HG03097 (cell line): ENCODE measurements around the gene CACNG3.
"Not testable (repeated sequence)": the region's sequence is repeated elsewhere in the genome, so short reads cannot be mapped to it uniquely, and the experiment has no call there.

Experiments
- ATAC-seq: cut with Tn5 transposase; IDR thresholded peaks from one replicate; pipeline ENCODE4 v1.9.1; 2021; ENCODE audit not compliant: unreplicated experiment, low FRiP score

CACNG3 gene

DNA sequence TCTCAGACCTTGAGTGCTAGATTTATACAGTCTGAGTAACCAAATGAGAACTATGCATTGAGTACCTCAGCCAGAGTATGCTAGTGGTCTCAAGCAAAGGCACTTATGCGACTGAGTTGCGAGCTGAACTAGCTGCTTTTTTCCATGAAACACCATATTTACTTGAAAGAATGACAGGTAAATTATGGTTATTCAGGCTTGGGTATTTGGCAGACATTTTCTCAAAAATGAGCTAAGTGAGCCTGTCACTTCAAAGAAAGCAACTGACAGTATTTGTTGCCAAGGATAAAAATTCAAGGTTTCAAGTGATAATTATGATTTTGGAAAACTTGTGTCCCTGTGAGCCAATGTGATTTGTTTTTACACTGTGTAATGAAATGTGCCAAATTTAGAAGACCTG is 19.3 kb downstream of the CACNG3 start:
- no peak for ATAC-seq

DNA sequence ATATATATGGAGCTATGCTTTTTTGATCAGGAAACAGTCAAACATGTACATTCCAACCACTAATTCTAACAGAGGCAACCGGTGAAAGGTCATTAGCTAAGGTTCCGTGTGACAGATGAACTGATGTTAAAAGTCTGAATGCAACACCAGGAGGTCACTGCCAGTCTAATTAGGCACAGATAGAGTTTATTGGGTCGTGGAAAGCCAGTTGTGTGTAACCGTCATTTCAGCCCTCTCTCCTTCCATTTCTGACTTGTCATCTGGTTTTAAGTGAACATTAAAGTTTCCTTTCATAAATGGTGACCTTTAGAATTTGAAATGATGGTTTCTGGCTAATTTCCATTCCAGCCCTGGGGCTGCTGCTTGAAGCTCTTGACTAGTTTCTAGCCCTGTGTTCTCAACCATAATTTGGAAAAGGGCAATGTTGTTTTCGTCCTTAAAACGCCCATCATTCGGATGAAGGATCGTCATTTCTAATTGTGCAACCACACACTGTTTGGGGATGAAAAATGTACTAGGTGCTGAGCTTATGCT is 23.9 kb downstream of the CACNG3 start:
- ATAC-seq, result no peak

DNA sequence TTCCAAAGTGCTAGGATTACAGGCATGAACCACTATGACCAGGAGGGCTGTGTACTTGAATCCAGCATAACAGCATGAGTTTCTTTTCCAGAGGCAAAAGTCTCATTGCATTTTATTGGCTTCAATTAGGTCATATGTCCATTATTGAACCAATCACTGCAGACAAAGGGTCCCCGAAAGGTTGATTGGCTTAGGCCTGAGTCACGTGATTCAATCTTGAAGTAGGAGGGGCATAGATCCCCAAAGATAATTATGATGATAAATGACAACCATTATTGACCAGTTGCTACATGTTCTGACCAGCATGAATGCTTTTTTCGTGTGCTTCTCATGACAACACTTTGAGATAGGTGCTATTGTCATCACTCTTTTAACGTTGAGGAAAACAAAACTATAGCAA is 25.3 kb downstream of the CACNG3 start:
- ATAC-seq, result no peak

DNA sequence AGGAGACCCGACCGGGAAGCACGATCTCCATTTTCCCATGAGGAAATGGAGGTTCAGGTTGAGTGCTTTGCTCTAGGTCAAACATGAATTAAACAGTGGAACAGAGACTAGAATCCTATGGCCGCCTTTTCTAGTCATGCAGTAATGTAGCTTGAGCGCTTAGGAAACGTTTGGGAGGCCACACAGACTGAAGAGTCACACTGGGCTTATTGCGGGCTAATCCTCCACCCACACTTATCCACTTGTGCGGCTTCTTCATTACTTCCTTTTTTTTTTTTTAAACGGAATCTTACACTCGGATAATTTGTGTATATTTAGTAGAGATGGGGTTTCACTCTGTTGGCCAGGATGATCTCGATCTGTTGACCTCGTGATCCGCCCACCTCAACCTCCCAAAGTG is 26.0 kb downstream of the CACNG3 start:
- no peak for ATAC-seq

DNA sequence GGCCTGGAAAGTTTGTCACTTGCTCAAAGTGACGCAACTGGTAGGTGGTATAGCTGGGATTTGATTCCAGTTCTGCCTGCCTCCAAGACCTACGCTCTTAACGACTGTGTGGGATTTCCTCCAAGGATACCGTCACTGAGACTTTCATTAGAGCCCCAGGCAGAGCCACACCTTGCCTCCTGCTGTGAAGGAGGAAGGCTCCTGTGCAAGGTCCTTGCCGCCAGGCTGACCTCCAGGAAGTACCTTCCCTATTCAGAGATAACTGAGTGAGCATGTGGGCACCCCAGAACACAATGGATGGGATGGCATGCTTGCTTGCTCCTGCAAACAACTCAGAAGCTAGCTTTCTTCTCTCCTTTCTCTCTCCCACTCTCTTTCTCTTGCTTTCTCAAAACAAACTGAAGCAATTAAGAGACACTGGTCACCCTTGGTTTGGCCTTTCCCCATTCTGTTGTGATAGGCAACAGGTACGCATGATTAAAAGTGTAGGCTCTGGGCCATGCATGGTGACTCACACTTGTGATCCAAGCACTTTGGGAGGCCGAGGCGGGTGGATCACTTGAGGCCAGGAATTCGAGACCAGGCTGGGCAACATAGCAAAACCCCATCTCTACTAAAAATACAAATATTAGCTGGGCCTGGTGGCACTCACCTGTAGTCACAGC is 30.7 kb downstream of the CACNG3 start:
- no peak for ATAC-seq

DNA sequence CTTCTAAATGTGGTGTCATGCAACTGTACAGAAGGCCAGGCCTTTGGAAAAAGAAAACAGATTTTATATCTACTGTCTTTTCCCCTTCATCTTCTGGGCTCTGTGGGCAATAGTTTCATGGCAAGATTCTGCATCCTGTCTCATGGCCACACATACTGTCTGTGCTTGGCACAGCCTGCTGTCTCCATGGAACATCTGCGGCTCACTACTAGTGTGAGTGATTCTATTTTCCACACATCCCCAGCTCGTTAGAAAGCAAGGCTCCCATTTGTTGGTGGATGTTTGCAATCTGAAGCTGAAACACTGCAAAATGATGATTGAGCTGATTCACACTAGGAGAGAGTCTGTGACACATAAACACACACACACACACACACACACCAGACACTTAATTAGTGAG is 32.4 kb downstream of the CACNG3 start:
- no peak for ATAC-seq

DNA sequence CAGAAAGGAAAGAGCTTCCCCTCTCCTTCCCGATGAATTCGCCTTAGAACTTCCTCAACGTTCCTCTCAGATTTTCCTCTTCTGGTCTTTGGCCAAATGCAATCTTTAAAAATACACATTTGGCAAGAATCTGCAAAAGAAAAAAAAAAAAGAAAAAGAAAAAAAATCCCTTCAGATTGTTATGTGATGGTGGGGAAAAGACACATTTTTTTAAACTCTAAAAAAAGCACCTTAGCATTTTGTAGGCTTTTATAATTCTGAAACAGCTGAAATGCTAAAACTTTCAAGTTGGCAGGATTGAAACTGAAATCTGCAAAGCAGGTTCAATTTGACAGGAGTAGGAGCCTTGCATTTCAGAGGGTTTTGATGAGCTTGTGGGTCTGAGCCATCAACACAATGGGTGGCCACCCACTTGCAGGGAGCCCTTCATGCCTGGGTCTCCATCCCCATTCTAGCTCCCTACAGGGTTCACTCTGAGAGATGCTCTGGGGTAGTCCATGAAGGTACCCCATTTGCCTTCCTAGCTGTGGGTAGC is 33.1 kb downstream of the CACNG3 start:
- ATAC-seq, result no peak

DNA sequence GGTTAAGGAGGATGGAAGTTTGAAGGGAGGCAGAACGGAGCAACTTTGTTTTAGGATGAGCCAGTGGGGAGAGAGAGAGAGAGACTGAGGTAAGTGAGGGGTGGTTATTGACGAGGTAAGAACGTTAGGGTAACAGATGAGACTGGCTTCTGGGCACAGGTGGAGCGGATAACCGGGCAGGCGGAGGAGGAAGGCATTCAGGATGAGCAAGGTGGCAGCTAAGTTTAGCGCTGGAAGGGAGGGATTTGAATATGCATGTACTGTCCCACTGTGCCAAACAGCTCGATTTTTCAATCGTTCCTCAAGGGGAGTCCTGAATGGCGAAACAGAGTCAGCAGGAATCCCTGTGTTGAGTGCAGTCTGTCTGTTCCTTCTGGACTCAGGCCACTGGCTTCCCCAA is 35.8 kb downstream of the CACNG3 start:
- ATAC-seq, result no peak

DNA sequence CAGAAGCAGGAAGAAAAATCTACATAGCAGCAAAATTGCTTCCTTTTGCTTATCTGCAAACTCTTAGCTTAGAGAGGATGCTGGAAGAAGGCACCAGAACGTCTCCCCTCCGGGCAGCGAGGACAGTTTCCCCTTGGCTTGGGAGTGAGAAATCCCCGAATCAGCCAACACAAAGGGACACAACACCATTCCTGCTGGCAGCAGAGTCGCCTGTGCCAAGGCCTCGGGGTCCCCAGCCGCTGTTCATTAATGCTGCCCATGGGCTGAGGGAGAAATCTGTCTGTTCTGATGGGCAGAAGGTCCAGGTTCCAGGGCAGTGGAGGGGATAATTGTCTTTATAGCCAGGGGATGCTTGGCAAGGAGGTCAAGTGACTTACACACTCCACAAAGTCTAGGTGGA is 38.0 kb downstream of the CACNG3 start:
- ATAC-seq, result no peak

DNA sequence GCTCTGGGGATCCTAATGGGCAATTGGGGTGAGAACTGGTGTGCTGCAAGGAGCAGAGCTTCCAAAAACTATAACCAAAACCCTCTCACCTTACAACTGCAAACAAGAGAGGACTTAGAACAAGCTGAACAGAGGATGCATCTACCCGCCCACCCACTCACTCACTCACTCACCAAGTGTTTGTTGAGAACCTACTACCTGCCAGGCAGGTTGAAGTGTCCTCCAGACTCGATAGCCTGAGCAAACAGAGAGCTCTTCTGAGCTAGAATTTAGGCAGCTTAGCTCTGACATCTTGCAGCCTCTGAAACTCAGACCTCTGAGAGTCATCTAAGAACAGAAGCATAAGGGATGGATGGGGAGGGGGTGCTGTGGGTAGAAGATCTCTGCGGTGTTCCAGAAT is 41.2 kb downstream of the CACNG3 start:
- no peak for ATAC-seq

DNA sequence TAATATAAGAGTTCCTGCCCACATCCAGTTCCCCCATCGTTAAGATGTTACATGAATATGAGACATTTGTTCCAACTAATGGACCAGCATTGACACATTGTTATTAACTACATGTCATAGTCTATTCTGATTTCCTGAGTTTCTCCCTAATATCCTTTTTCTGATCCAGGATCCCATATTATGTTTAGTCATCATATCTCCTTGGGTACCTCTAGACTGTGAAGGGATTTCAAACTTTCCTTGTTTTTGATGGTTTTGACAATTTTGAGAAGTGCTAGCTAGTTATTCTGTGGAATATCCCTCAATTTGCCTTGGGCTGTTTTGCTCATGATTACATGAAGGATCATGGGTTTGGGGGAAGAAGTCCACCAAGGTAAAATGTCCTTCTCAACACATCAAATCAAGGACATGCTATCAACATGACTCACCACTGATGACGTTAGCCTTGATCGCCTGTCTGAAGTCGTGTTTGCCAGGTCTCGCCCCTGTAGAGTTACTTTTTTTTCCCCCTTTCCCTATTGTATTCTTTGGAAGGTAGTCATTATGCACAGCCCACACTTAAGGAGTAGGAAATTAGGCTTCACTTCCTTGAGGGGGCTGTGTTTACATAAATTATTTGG is 42.5 kb downstream of the CACNG3 start:
- ATAC-seq, result no peak

DNA sequence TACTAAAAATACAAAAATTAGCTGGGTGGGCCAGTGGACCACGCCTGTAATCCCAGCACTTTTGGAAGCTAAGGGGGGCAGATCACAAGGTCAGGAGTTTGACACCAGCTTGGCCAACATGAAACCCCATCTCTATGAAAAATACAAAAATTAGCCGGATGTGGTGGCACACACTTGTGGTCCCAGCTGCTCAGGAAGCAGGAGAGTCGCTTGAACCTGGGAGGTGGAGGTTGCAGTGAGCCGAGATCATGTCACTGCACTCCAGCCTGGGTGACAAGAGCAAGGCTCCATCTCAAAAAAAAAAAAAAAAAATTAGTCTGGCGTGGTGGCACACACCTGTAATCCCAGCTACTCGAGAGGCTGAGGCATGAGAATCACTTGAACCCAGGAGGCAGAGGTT is 44.6 kb downstream of the CACNG3 start:
- not testable (repeated sequence) for ATAC-seq

DNA sequence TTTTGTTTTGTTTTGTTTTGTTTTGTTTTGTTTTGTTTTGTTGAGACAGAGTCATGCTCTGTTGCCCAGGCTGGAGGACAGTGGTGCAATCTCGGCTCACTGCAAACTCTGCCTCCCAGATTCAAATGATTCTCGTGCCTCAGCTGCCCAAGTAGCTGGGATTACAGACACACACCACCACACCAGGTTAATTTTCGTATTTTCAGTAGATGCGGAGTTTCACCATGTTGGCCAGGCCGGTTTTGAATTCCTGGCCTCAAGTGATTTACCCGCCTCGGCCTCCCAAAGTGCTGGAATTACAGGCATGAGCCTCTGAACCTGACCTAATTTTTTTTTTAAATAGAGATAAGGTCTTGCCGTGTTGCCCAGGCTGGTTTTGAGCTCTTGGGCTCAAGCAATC is 46.5 kb downstream of the CACNG3 start:
- no peak for ATAC-seq

DNA sequence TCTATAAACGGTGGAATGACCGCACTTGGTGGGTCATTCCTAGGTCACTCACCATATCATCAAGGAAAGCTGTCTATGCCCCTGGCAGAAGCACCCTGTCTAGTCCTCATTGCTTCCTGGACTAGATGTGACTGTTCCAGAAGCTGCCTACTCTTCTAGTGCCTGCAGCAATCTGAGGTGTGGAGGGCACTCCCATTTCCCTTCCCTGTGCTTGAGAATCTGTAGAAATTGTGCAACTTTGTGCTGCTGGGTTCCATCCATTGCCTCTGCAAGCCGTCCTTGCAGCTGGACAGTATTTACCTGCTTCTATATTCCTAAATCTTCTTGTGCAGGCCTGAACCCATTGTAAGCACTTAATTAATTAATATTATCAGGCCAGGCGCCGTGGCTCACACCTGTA is 52.1 kb downstream of the CACNG3 start:
- ATAC-seq, result no peak

DNA sequence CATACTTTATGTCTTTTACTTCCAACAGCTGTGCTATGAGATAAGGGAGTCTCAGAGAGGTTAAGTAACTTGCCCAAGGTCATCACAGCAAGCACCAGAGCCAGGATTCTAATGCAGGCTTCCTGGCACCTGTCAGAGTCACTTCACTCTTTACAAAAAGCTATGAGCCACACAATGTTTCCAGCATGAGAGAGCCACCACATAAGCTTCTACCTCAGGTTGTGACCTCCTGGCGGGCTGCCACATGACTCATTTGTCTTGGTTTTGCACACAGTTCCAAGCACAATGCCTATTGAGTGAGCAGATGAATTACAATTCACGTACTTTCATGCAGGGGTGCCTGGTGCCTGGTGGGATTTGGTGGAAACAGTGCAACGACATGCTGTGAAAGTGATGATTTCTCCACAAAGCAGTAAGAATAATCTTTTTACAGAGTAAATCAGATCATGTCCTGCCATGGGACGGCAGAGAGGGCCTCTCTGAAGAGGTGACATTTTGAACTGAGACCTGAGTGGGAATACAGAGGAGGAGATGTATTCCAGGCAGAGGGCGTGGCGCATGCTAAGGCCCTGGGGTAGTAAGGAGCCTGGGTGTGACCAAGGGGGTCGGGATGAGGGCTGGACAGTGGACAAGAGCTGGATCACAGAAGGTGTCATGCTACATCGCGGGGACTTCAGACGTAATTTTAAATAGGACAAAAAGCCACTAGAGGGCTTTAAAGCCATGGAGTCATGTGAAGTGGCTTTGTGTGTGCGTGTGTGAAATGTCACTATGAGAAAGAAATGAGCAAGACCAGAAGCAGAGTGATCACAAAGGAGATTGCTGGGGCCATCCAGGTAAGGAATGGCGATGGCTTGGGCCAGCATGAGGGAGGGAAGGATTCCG is 53.4 kb downstream of the CACNG3 start:
- no peak for ATAC-seq

DNA sequence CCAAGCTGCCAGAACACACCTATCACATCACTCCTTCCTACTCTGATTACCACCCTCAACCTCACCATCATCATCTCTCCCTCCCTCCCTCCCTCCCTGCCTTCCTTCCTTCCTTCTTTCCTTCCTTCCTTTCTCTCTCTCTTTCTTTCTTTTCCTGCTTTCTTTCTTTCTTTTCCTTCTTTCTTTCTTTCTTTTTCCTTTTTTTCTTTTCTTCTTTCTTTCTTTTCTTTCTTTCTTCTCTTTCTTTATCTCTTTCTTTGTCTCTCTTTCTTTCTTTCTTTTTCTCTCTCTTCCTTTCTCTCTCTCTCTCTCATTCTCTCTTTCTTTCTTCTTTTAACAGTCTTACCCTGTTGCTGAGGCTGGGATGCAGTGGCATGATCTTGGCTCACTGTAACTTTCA is 59.2 kb downstream of the CACNG3 start:
- no peak for ATAC-seq

DNA sequence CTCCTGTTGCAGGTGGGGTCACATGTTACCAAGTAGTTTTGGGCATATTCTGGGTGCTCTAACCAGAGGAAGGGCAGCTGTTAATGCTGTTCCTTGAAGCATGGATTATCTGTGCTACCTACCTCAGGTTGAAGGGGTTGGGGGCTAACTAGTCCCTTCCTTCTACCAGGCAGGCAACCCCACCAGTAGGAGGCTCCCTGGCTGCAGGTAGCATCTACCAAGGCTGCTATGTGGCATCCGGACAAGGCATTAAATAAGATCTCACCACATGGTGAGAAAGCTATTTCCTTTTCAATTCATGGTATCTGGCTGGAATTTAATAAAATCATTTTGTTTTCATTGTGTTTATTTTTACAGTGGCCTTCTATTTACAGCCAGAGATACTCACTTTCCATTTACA is 62.5 kb downstream of the CACNG3 start:
- no peak for ATAC-seq

DNA sequence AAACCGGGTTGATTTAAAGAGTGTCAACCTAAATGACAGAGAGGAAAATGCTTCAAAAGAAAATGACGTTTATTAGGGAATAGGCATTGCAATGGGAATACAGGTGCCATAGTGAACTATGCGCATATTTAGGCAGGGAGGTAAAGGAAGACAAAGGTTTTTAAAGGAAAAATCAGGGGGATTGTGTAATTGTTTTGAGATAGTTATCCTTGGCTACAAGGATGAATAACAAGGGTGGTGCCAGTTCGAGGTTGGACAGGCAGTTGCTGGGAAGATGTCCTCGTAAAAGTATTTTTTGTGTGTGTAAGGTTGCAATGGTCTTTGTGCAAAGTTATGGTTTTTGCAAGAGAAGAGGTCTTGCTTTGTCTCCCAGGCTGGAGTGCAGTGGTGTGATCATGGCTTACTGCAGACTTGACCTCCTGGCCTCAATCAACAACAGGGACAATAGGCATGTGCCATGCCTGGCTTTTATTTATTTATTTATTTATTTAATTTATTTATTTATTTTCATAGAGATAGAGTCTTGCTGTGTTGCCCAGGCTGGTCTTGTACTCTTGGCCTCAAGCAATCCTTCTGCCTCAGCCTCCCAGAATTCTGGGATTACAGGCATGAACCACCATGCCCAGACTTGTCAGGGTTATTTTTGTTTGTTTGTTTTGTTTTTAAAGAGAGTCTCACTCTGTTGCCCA is 63.1 kb downstream of the CACNG3 start:
- ATAC-seq, result no peak

DNA sequence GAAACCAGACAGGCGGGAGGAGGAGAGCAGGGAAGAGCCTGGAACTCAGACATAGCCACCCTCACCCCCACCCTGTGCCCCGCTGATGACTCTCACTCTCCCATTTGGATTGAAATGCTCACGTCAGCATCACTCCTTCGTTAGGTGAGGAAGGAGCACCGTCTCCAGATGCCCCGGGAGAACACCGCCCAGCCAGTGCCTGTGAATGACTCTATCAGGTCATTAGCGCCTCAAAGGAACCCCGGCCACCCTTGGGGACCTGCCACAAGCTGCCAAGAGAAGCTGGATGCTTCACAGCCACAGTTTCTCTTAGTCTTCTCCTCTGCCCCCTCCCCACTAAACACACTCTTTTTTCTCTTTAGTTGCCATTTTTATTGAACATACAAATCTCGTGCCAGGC is 66.0 kb downstream of the CACNG3 start:
- ATAC-seq, result no peak

DNA sequence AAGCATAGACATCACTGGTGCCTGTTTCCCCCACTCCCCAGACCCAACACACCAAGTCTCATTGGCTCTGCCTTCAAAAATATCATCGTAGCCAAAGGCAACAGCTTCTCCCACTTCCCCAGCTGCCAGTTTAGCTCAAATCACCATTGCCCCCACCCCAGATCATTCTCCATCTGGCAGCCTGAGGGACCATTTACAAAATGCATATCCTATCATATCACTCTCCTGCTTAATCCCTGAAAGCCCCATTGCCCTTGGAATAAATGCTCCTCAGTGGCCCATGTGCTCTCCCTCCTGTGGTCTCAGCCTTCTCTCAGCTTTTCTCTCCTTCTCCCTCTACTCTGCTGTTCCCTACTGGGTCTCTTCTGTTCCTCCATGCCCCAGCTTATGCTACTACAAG is 68.3 kb downstream of the CACNG3 start:
- no peak for ATAC-seq
